HG03571 (cell line): ENCODE data around the gene MAP3K5.

Experiments
- ATAC-seq: cut with Tn5 transposase; IDR thresholded peaks from one replicate; pipeline ENCODE4 v1.9.1; 2021; ENCODE audit not compliant: unreplicated experiment

The MAP3K5 gene

GRCh38 chr6:136655239-136656014 lies 136.8 kb downstream of the MAP3K5 start:
- ATAC-seq, result no peak

- ATAC-seq, result no peak
Observed at GRCh38 chr6:136654086-136654485, 138.2 kb downstream of the MAP3K5 start.

- ATAC-seq, result no peak
Observed at GRCh38 chr6:136652656-136653055, 139.6 kb downstream of the MAP3K5 start.

GRCh38 chr6:136651982-136652381 lies 140.3 kb downstream of the MAP3K5 start:
- ATAC-seq, result no peak

GRCh38 chr6:136647363-136647852 lies 144.9 kb downstream of the MAP3K5 start:
- ATAC-seq, result no peak

GRCh38 chr6:136646377-136646776 lies 145.9 kb downstream of the MAP3K5 start:
- ATAC-seq, result no peak

- ATAC-seq, result no peak
Observed at GRCh38 chr6:136644597-136644952, 147.7 kb downstream of the MAP3K5 start.

GRCh38 chr6:136643850-136644596 lies 148.3 kb downstream of the MAP3K5 start:
- peak; percentile 59 for ATAC-seq

GRCh38 chr6:136641873-136642465 lies 150.3 kb downstream of the MAP3K5 start:
- no peak for ATAC-seq

- ATAC-seq, result no peak
Observed at GRCh38 chr6:136641166-136641565, 151.1 kb downstream of the MAP3K5 start.

- no peak for ATAC-seq
Observed at GRCh38 chr6:136640132-136640915, 152.0 kb downstream of the MAP3K5 start.

GRCh38 chr6:136639702-136640101 lies 152.6 kb downstream of the MAP3K5 start:
- ATAC-seq, result no peak

- ATAC-seq, result no peak
Observed at GRCh38 chr6:136635615-136636014, 156.7 kb downstream of the MAP3K5 start.

GRCh38 chr6:136633355-136633754 lies 158.9 kb downstream of the MAP3K5 start:
- ATAC-seq, result no peak

GRCh38 chr6:136628996-136629395 lies 163.3 kb downstream of the MAP3K5 start:
- ATAC-seq, result no peak

- ATAC-seq, result no peak
Observed at GRCh38 chr6:136627191-136627590, 165.1 kb downstream of the MAP3K5 start.

GRCh38 chr6:136625293-136625692 lies 167.0 kb downstream of the MAP3K5 start:
- no peak for ATAC-seq

GRCh38 chr6:136624347-136624746 lies 167.9 kb downstream of the MAP3K5 start:
- no peak for ATAC-seq

- no peak for ATAC-seq
Observed at GRCh38 chr6:136618086-136618485, 174.2 kb downstream of the MAP3K5 start.

GRCh38 chr6:136616527-136616926 lies 175.8 kb downstream of the MAP3K5 start:
- no peak for ATAC-seq

- no peak for ATAC-seq
Observed at GRCh38 chr6:136614994-136615393, 177.3 kb downstream of the MAP3K5 start.
